ENCODE data around the gene CLECL1.
A peak's percentile ranks its signal among the peaks of the same experiment; 100 is the strongest.
"Not testable (repeated sequence)": the region's sequence is repeated elsewhere in the genome, so short reads cannot be mapped to it uniquely, and the experiment has no call there.

Gene CLECL1

GRCh38 chr12:9695150-9695549 lies 37.7 kb downstream of the CLECL1 start:
- not testable (repeated sequence) for DNase-seq (ENCODE audit: low read depth in 2 of 2)

DNA sequence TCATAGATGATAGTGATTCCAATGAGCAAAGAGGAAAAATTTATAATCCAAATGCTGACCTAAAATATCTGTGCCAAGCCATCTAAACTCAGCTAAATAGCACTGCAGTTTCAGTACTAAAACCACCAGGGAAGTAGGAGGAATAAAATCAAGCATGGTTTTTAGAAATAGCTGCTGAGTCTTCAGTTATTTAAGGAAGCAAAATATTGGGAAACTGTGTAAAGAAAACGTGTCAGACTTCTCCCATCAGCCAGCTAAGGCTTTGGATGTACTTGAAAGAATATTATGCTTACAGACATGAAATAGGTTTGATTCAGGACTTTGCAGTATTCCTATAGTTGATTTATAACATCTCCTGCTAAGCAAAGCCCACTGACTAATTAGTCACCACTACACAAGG lies 38.7 kb downstream of the CLECL1 start:
- DNase-seq (ENCODE audit: low read depth in 2 of 2), result no peak

- no peak for DNase-seq (ENCODE audit: low read depth in 2 of 2)
Observed at GRCh38 chr12:9692909-9693308, 40.0 kb downstream of the CLECL1 start.

GRCh38 chr12:9687228-9687627 lies 45.7 kb downstream of the CLECL1 start:
- no peak for DNase-seq (ENCODE audit: low read depth in 2 of 2)

DNA sequence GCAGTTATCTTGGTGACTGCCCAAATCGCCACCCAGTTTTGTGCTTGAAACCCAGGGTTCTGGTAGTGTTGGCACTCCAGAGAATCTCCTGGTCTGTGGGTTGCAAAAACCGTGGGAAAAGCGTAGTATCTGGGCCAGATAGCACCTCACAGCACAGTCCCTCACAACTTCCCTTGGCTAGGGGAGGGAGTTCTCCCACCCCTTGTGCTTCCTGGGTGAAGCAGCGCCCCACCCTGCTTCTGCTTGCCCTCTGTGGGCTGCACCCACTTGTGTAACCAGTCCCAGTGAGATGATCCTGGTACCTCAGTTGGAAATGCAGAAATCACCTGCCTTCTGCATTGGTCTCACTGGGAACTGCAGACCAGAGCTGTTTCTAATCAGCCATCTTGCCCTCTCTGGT lies 47.0 kb downstream of the CLECL1 start:
- DNase-seq (ENCODE audit: low read depth in 2 of 2), result no peak

DNA sequence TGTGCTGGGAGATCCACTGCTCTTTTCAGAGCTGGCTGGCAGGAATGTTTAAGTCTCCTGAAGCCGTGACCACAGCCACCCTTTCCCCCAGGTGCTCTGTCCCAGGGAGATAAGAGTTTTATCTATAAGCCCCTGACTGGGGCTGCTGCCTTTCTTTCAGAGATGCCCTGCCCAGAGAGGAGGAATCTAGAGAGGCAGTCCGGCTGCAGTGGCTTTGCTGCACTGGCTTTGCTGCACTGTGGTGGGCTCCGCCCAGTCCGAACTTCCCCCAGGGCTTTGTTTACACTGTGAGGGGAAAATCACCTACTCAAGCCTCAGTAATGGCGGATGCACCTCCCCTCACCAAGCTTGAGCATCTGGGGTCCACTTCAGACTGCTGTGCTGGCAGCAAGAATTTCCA lies 47.5 kb downstream of the CLECL1 start:
- not testable (repeated sequence) for DNase-seq (ENCODE audit: low read depth in 2 of 2)

DNA sequence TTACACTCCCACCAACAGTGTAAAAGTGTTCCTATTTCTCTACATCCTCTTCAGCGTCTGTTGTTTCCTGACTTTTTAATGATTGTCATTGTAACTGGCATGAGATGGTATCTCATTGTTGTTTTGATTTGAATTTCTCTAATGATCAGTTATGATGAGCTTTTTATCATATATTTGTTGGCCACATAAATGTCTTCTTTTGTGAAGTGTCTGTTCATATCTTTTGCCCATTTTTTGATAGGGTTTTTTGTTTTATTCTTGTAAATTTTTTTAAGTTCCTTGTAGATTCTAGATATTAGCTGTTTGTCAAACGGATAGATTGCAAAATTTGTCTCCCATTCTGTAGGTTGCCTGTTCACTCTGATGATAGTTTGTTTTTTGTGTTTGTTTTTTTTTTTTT lies 49.9 kb downstream of the CLECL1 start:
- not testable (repeated sequence) for DNase-seq (ENCODE audit: low read depth in 2 of 2)

DNA sequence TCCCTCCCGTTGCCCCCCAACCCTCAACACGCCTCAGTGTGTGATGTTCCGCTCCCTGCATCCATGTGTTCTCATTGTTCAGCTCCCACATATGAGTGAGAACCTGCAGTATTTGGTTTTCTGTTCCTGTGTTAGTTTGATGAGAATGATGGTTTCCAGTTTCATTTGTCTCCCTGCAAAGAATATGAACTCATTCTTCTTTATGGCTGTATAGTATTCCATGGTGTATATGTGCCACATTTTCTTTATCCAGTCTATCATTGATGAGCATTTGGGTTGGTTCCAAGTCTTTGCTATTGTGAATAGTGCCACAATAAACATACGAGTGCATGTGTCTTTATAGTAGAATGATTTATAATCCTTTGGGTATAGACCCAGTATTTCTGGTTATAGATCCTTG lies 50.4 kb downstream of the CLECL1 start:
- not testable (repeated sequence) for DNase-seq (ENCODE audit: low read depth in 2 of 2)

- DNase-seq (ENCODE audit: low read depth in 2 of 2), result no peak
Observed at GRCh38 chr12:9674226-9674590, 58.7 kb downstream of the CLECL1 start.

DNA sequence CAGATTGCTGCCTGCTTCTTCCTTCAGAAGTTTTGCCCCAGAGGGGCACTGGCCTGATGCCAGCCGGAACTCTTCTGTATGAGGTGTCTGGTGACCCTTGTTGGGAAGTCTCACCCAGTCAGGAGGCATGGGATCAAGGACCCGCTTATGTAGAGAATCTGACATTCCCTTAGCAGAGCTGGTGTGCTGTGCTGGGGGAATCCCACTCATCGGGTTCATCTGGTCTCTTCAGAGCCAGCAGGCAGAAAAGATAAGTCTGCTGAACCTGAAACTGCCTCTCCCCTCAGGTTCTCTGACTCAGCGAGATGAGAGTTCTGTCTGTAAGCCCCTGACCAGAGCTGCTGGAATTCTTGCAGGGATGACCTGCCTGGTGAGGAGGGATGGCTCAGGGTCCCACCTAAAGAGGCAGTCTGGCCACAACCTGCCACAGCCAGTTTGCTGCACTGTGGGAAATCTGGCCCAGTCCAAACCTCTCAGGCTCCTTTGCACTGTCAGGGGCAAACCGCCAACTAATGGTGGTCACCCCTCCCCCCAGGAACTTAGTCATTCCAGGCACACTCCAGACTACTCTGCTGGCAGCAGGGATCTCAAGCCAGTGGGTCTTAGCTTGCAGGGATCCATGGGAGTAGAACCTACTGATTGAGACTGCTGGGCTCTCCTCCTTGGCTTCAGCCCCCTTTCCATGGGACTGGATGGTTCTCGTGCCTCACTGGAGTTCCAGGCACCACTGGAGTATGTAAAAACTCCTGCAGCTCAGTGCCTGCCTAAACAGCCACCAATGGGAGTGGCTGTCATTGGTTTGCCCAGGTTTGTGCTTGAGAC lies 59.3 kb downstream of the CLECL1 start:
- DNase-seq (ENCODE audit: low read depth in 2 of 2), result peak; percentile 38 to 58
